Neural cell (in vitro differentiated cells): ENCODE data around the gene SPOCK1.

Source experiments
- CTCF ChIP-seq: fragments of 450-650 bp; IDR thresholded peaks from 2 replicates; pipeline ENCODE4 v1.5.1; 2014; ENCODE audit warnings: antibody characterized with exemption, mild to moderate bottlenecking, moderate library complexity; ENCODE audit not compliant: poor library complexity, severe bottlenecking
- POLR2AphosphoS5 ChIP-seq: IDR thresholded peaks from 2 replicates; pipeline ENCODE4 v1.6.1; 2012

GRCh38 chr5:137433539-137433938, 65.6 kb downstream of the SPOCK1 start:
- TF ChIP-seq CTCF (no peak), POLR2AphosphoS5 (no peak)
